K562 (cell line): ENCODE data around the gene PHLDB2. TPM values are rescaled to one million over a fixed set of nuclear protein-coding genes. Genes with fewer than 3 reads are reported as not detected.

Experiments used
- ATAC-seq: fragments of 200-7000 bp; cut with Tn5 transposase; 3 replicates; pipeline ENCODE4 v1.9.1; 2020; ENCODE audit warnings: moderate library complexity
- BruUV-seq: library from RNA; stranded (reverse); fragments of 400-500 nt; replicated peaks from 2 replicates; lab custom pipeline; 2021; lab: Mats Ljungman, UMichigan
- CTCF ChIA-PET: fragments of 300-600 bp; formaldehyde crosslinking; extraction: SDS; loops from one replicate; lab custom pipeline; 2021; ENCODE audit warnings: low intra/inter-chr PET ratio; lab: Yijun Ruan, JAX
- POLR2A ChIA-PET: fragments of 300-600, 350-650 bp; sonication (Branson Sonifier 250); formaldehyde crosslinking; extraction: SDS; loops from one replicate; lab custom pipeline; 2021; ENCODE audit warnings: antibody characterized with exemption, inconsistent platforms; lab: Yijun Ruan, JAX
- DNase-seq, 4 experiments: peaks; one replicate each; pipeline versions ENCODE4 v3.0.0 to v3.0.0-alpha.2; 2011 to 2018; ENCODE audit warnings: low spot score in 3 of 4, mixed read lengths in 3 of 4; ENCODE audit errors: extremely low read depth in 1 of 4
- FAIRE-seq: peaks from 2 replicates; lab custom pipeline; 2011; peaks lifted over from hg19 to GRCh38; lab: Jason Lieb, UNC
- H2AFZ ChIP-seq: 2 replicates; pipeline ENCODE4 v1.6.0; 2011; ENCODE audit warnings: low read depth, low read length, control low read depth, inconsistent platforms
- H3K27ac ChIP-seq: fragments of 200-600 bp; 3 replicates; pipeline ENCODE4 v1.8.0; 2011; ENCODE audit warnings: low read depth, mild to moderate bottlenecking, control low read depth, inconsistent platforms, low read length, moderate library complexity, mixed read lengths; ENCODE audit errors: extremely low read depth
- H3K27me3 ChIP-seq, 2 experiments: fragments of 300-600 bp in 1 of 2; 2 replicates in 1 of 2; 3 replicates in 1 of 2; pipeline versions ENCODE4 v1.6.0 to v1.8.0; 2011; ENCODE audit warnings: inconsistent platforms in 2 of 2, low read length in 2 of 2, mild to moderate bottlenecking in 1 of 2, mixed read lengths in 1 of 2, moderate library complexity in 1 of 2; ENCODE audit not compliant: control insufficient read depth in 2 of 2, insufficient read depth in 2 of 2
- H3K36me3 ChIP-seq: fragments of 300-600 bp; 3 replicates; pipeline ENCODE4 v1.8.0; 2011; ENCODE audit warnings: mild to moderate bottlenecking, low read length, inconsistent platforms; ENCODE audit not compliant: control insufficient read depth, insufficient read depth
- H3K4me1 ChIP-seq, 2 experiments: fragments of 200-600 bp in 1 of 2; replicated peaks in 1 of 2; 2 replicates in 1 of 2; 3 replicates in 1 of 2; pipeline versions ENCODE4 v1.5.1 to v1.8.0; 2011; ENCODE audit warnings: inconsistent platforms in 2 of 2, low read length in 2 of 2, mild to moderate bottlenecking in 1 of 2, mixed read lengths in 1 of 2, moderate library complexity in 1 of 2; ENCODE audit not compliant: control insufficient read depth in 2 of 2, insufficient read depth in 2 of 2
- H3K4me2 ChIP-seq: 2 replicates; pipeline ENCODE4 v1.6.1; 2011; ENCODE audit warnings: low read length, control low read depth, inconsistent platforms, mixed read lengths; ENCODE audit not compliant: insufficient read depth
- H3K4me3 ChIP-seq: fragments of 200-600 bp; sonication (generic), shearing (Covaris generic); 2 replicates; pipeline ENCODE4 v1.5.1; 2016; ENCODE audit warnings: control low read depth, inconsistent platforms
- H3K79me2 ChIP-seq: fragments of 200-600 bp; 3 replicates; pipeline ENCODE4 v1.8.0; 2011; ENCODE audit warnings: low read length, inconsistent platforms; ENCODE audit not compliant: control insufficient read depth, insufficient read depth
- H3K9ac ChIP-seq, 2 experiments: 2 replicates each; pipeline versions ENCODE4 v1.6.0 to v1.6.1; 2011; ENCODE audit warnings: low read depth in 2 of 2, low read length in 2 of 2, control low read depth in 1 of 2, inconsistent platforms in 1 of 2, mild to moderate bottlenecking in 1 of 2, mixed read lengths in 1 of 2; ENCODE audit not compliant: insufficient read depth in 1 of 2
- H3K9me1 ChIP-seq: one replicate; pipeline ENCODE4 v1.6.0; 2011; ENCODE audit warnings: inconsistent platforms, mild to moderate bottlenecking, low read length, moderate library complexity; ENCODE audit not compliant: control insufficient read depth, insufficient read depth
- H3K9me3 ChIP-seq: replicated peaks from 2 replicates; pipeline ENCODE4 v1.5.1; 2011; ENCODE audit warnings: low read depth, low read length, inconsistent platforms; ENCODE audit not compliant: control insufficient read depth, insufficient read depth
- H4K20me1 ChIP-seq: replicated peaks from 2 replicates; pipeline ENCODE4 v1.6.1; 2011; ENCODE audit warnings: low read length, inconsistent platforms, mixed read lengths; ENCODE audit not compliant: control insufficient read depth, insufficient read depth
- FOXM1 ChIP-seq, 2 experiments: fragments of 450-650 bp in 1 of 2; sonication (generic) in 1 of 2; formaldehyde crosslinking in 1 of 2; IDR thresholded peaks; 2 replicates each; pipeline versions ENCODE4 v1.6.1 to v1.9.0; 2017 to 2022; ENCODE audit warnings: low read depth in 2 of 2, mild to moderate bottlenecking in 2 of 2, missing genetic modification reagents in 1 of 2, moderate library complexity in 1 of 2
- HNRNPK ChIP-seq: fragments of 200-400 bp; formaldehyde crosslinking; IDR thresholded peaks from one replicate; pipeline ENCODE4 v1.6.1; 2018; ENCODE audit warnings: mild to moderate bottlenecking, low read depth, low read length; ENCODE audit not compliant: poor library complexity, severe bottlenecking
- HOMEZ ChIP-seq: fragments of 250-450 bp; sonication (Bioruptor Pico); IDR thresholded peaks from 2 replicates; pipeline ENCODE4 v1.4.0; 2020; ENCODE audit warnings: mild to moderate bottlenecking, moderate library complexity
- KDM4B ChIP-seq, 2 experiments: fragments of 450-650 bp in 1 of 2; sonication (generic) in 1 of 2; IDR thresholded peaks; 2 replicates each; pipeline ENCODE4 v1.6.1; 2016 to 2017; ENCODE audit warnings: borderline replicate concordance in 2 of 2, antibody characterized with exemption in 1 of 2, low read depth in 1 of 2, mild to moderate bottlenecking in 1 of 2
- KHSRP ChIP-seq: fragments of 450-650 bp; IDR thresholded peaks from 2 replicates; pipeline ENCODE4 v1.6.1; 2017
- LARP7 ChIP-seq: fragments of 450-650 bp; IDR thresholded peaks from 2 replicates; pipeline ENCODE4 v1.6.1; 2016
- MCM7 ChIP-seq, 2 experiments: fragments of 450-650 bp; IDR thresholded peaks; 2 replicates each; pipeline ENCODE4 v1.6.1; 2016 to 2018
- MED1 ChIP-seq: sonication (generic); formaldehyde crosslinking; IDR thresholded peaks from 2 replicates; pipeline ENCODE4 v1.8.1; 2023; ENCODE audit warnings: missing genetic modification reagents, borderline replicate concordance
- NFIC ChIP-seq: fragments of 450-650 bp; IDR thresholded peaks from 2 replicates; pipeline ENCODE4 v1.6.1; 2017; ENCODE audit warnings: mild to moderate bottlenecking, inconsistent platforms
- NUFIP1 ChIP-seq: fragments of 450-650 bp; IDR thresholded peaks from 2 replicates; pipeline ENCODE4 v1.6.1; 2018; ENCODE audit not compliant: partially characterized antibody
- SP2 ChIP-seq: IDR thresholded peaks from 2 replicates; pipeline ENCODE4 v1.6.1; 2011; ENCODE audit warnings: mild to moderate bottlenecking, low read depth, low read length, moderate library complexity; ENCODE audit not compliant: poor library complexity, severe bottlenecking; ENCODE audit errors: extremely low read depth
- SREBF1 ChIP-seq: fragments of 150-350 bp; IDR thresholded peaks from 2 replicates; pipeline ENCODE4 v1.6.1; 2014; ENCODE audit warnings: antibody characterized with exemption, low read depth, low read length, borderline replicate concordance
- SREBF2 ChIP-seq: sonication (generic); formaldehyde crosslinking; IDR thresholded peaks from 2 replicates; pipeline ENCODE4 v1.4.0; 2020; ENCODE audit warnings: mild to moderate bottlenecking, missing genetic modification reagents
- SRSF7 ChIP-seq: fragments of 200-400 bp; formaldehyde crosslinking; optimal IDR thresholded peaks from 2 replicates; pipeline ENCODE3; 2017; ENCODE audit warnings: mild to moderate bottlenecking, low read depth, low read length
- TFAM ChIP-seq: fragments of 250-450 bp; sonication (Bioruptor Pico); conservative IDR thresholded peaks from 2 replicates; pipeline ENCODE4 v1.5.0; 2021; ENCODE audit warnings: mild to moderate bottlenecking, moderate library complexity
- U2AF2 ChIP-seq: fragments of 200-400 bp; formaldehyde crosslinking; optimal IDR thresholded peaks from 2 replicates; pipeline ENCODE3; 2017; ENCODE audit warnings: low read depth, mild to moderate bottlenecking, low read length
- ZNF133 ChIP-seq: fragments of 250-450 bp; sonication (Bioruptor Pico); IDR thresholded peaks from 2 replicates; pipeline ENCODE4 v1.4.0; 2020; ENCODE audit warnings: mild to moderate bottlenecking
- ZZZ3 ChIP-seq: fragments of 450-650 bp; IDR thresholded peaks from 2 replicates; pipeline ENCODE4 v1.6.1; 2016; ENCODE audit warnings: antibody characterized with exemption, mild to moderate bottlenecking, moderate library complexity
- in situ Hi-C: fragments of 300-500 bp; cut with MboI; formaldehyde crosslinking; loops from 4 replicates; pipeline ENCODE4 v1.15.0; 2018; ENCODE audit warnings: inconsistent platforms, mixed read lengths
- intact Hi-C: fragments of 100-400 bp; cut with micrococcal nuclease; formaldehyde crosslinking; loops from 2 replicates; pipeline ENCODE4 v1.14.2; 2022
- polyA plus RNA-seq, 8 experiments: library from polyadenylated mRNA; depleted of rRNA in 4 of 8; stranded (reverse) in 5 of 8; unstranded in 3 of 8; fragments of >200 nt; fragmentation: Nextera tagmentation in 2 of 8; fragmentation: Illumina TruSeq in 1 of 8; extraction: Ambion mirVana in 2 of 8; extraction: Trizol in 1 of 8; gene quantifications; 2 replicates each; pipeline versions ENCODE4 v1.2.1 to v1.2.3, GENCODE V29; 2011 to 2014; ENCODE audit warnings: inconsistent platforms in 1 of 8, missing spikeins in 1 of 8
- total RNA-seq, 7 experiments: library from RNA; depleted of rRNA in 6 of 7; stranded (reverse); fragments of >200 nt in 6 of 7; fragmentation: Illumina TruSeq in 2 of 7; extraction: Trizol in 2 of 7; gene quantifications; 2 replicates each; pipeline versions ENCODE4 v1.2.1 to v1.2.3, GENCODE V29; 2011 to 2021; ENCODE audit warnings: low replicate concordance in 1 of 7
- TF ChIP-seq, protein P1 (sequence below): fragments of 450-650 bp; IDR thresholded peaks from 2 replicates; pipeline ENCODE4 v1.7.0; 2016; ENCODE audit warnings: borderline replicate concordance

PHLDB2 gene
- total and polyA plus RNA-seq, 9 of the 15 experiments (the other 6 are each of a cell fraction or from before 2014, with no cell fraction given): 0.04 TPM; not detected in 8

- Histone ChIP-seq H3K79me2 (no peaks in the 10 kb centered on the region), H4K20me1 (no peaks in the 10 kb centered on the region), H3K4me2 (no peak overlapping the region), H3K9me1 (no peaks in the 10 kb centered on the region), H3K9ac (no peak overlapping the region), H3K27ac (no peak overlapping the region), H3K9me3 (no peaks in the 10 kb centered on the region), H3K4me3 (no peak overlapping the region), H2AFZ (no peak overlapping the region), H3K4me1 (no peaks in the 10 kb centered on the region), H3K36me3 (no peaks in the 10 kb centered on the region), H3K27me3 (no peaks in the 10 kb centered on the region)
- FAIRE-seq (no peak), DNase-seq (no peak), ATAC-seq (no peak)
- CTCF ChIA-PET: no interaction called here
- in situ Hi-C loops (no loop called here), intact Hi-C loops (no loop called here)
- BruUV-seq: no TSS peak
- TF ChIP-seq KHSRP (no peak), NUFIP1 (no peak), HOMEZ (CRISPR knock-in tag) (no peak), ZZZ3 (no peak), SP2 (no peak), FOXM1 (IDR thresholded peaks at IDR 0.05; ENCODE audit: low read depth) (no peak), FOXM1 (CRISPR knock-in tag; IDR thresholded peaks at IDR 0.05; ENCODE audit: low read depth) (no peak), SREBF2 (CRISPR knock-in tag) (no peak), SREBF1 (no peak), LARP7 (no peak), ZNF133 (no peak), HNRNPK (no peak), NFIC (no peak), TFAM (CRISPR knock-in tag) (no peak), SRSF7 (no peak), U2AF2 (no peak), MED1 (CRISPR knock-in tag) (no peak), KDM4B (IDR thresholded peaks at IDR 0.05; ENCODE audit: borderline replicate concordance in 2 of 2, low read depth in 1 of 2) (no peak), MCM7 (IDR thresholded peaks at IDR 0.05) (no peak)
- TF ChIP-seq, protein P1, sequence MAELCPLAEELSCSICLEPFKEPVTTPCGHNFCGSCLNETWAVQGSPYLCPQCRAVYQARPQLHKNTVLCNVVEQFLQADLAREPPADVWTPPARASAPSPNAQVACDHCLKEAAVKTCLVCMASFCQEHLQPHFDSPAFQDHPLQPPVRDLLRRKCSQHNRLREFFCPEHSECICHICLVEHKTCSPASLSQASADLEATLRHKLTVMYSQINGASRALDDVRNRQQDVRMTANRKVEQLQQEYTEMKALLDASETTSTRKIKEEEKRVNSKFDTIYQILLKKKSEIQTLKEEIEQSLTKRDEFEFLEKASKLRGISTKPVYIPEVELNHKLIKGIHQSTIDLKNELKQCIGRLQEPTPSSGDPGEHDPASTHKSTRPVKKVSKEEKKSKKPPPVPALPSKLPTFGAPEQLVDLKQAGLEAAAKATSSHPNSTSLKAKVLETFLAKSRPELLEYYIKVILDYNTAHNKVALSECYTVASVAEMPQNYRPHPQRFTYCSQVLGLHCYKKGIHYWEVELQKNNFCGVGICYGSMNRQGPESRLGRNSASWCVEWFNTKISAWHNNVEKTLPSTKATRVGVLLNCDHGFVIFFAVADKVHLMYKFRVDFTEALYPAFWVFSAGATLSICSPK: no peak
- POLR2A ChIA-PET: no interaction called here
These were observed 27.2 kb upstream of the PHLDB2 start for GRCh38 chr3:111831840-111832239.
